WTC11 (cell line): ENCODE data around the gene MTERF4. TPM values are rescaled to one million over a fixed set of nuclear protein-coding genes. Genes with fewer than 3 reads are reported as not detected.

ENCODE experiments used
- ATF1 ChIP-seq: sonication (generic); formaldehyde crosslinking; IDR thresholded peaks from 2 replicates; pipeline ENCODE4 v1.8.1; 2023; ENCODE audit warnings: mild to moderate bottlenecking, moderate library complexity, missing genetic modification reagents
- ELF4 ChIP-seq: sonication (generic); formaldehyde crosslinking; IDR thresholded peaks from 2 replicates; pipeline ENCODE4 v1.8.1; 2022; ENCODE audit warnings: low read depth, mild to moderate bottlenecking, moderate library complexity, missing genetic modification reagents
- JAZF1 ChIP-seq: fragments of 250-450 bp; sonication (Bioruptor Pico); IDR thresholded peaks from 2 replicates; pipeline ENCODE4 v1.9.0; 2021; ENCODE audit warnings: moderate library complexity, mild to moderate bottlenecking, inconsistent platforms
- MXD4 ChIP-seq: fragments of 250-450 bp; sonication (Bioruptor Pico); IDR thresholded peaks from 2 replicates; pipeline ENCODE4 v1.8.0; 2021; ENCODE audit warnings: mild to moderate bottlenecking, moderate library complexity, borderline replicate concordance
- NFYB ChIP-seq: sonication (generic); formaldehyde crosslinking; conservative IDR thresholded peaks from 2 replicates; pipeline ENCODE4 v1.8.0; 2022; ENCODE audit warnings: low read depth, missing genetic modification reagents
- NR3C1 ChIP-seq: sonication (generic); formaldehyde crosslinking; conservative IDR thresholded peaks from 2 replicates; pipeline ENCODE4 v1.8.1; 2023; ENCODE audit warnings: low read depth, mild to moderate bottlenecking, missing genetic modification reagents
- TCF7 ChIP-seq: sonication (generic); formaldehyde crosslinking; IDR thresholded peaks from 2 replicates; pipeline ENCODE4 v1.8.0; 2022; ENCODE audit warnings: mild to moderate bottlenecking, low read depth, missing genetic modification reagents, moderate library complexity
- TEAD4 ChIP-seq: sonication (generic); formaldehyde crosslinking; IDR thresholded peaks from 2 replicates; pipeline ENCODE4 v1.8.0; 2022; ENCODE audit warnings: mild to moderate bottlenecking, missing genetic modification reagents
- ZBTB21 ChIP-seq: sonication (generic); formaldehyde crosslinking; IDR thresholded peaks from 2 replicates; pipeline ENCODE4 v1.8.1; 2023; ENCODE audit warnings: mild to moderate bottlenecking, missing genetic modification reagents, borderline replicate concordance
- ZNF219 ChIP-seq: sonication (generic); formaldehyde crosslinking; IDR thresholded peaks from 2 replicates; pipeline ENCODE4 v1.8.0; 2023; ENCODE audit warnings: missing genetic modification reagents, mild to moderate bottlenecking, borderline replicate concordance
- ZNF396 ChIP-seq: fragments of 250-450 bp; sonication (Bioruptor Pico); IDR thresholded peaks from 2 replicates; pipeline ENCODE4 v1.8.0; 2021; ENCODE audit warnings: mild to moderate bottlenecking, moderate library complexity, borderline replicate concordance
- total RNA-seq: library from RNA; stranded (reverse); gene quantifications from 3 replicates; pipeline ENCODE4 v1.2.3, GENCODE V29; 2021
- TF ChIP-seq, protein P1 (sequence below): fragments of 250-450 bp; sonication (Bioruptor Pico); conservative IDR thresholded peaks from 2 replicates; pipeline ENCODE4 v1.9.0; 2021; ENCODE audit warnings: mild to moderate bottlenecking
- TF ChIP-seq, protein P2 (sequence below): fragments of 250-450 bp; sonication (Bioruptor Pico); IDR thresholded peaks from 2 replicates; pipeline ENCODE4 v1.9.0; 2021; ENCODE audit warnings: mild to moderate bottlenecking
- TF ChIP-seq, protein P3 (sequence below): sonication (generic); formaldehyde crosslinking; IDR thresholded peaks from 2 replicates; pipeline ENCODE4 v1.8.1; 2022; ENCODE audit warnings: low read depth, mild to moderate bottlenecking, moderate library complexity, missing genetic modification reagents, borderline replicate concordance
- TF ChIP-seq, protein P4 (sequence below): sonication (generic); formaldehyde crosslinking; IDR thresholded peaks from 2 replicates; pipeline ENCODE4 v1.8.0; 2022; ENCODE audit warnings: mild to moderate bottlenecking, missing genetic modification reagents
- TF ChIP-seq, protein P5 (sequence below): sonication (generic); formaldehyde crosslinking; conservative IDR thresholded peaks from 2 replicates; pipeline ENCODE4 v1.8.1; 2022; ENCODE audit warnings: mild to moderate bottlenecking, missing genetic modification reagents
- TF ChIP-seq, protein P6 (sequence below): sonication (generic); formaldehyde crosslinking; IDR thresholded peaks from 2 replicates; pipeline ENCODE4 v1.8.1; 2022; ENCODE audit warnings: mild to moderate bottlenecking, moderate library complexity, missing genetic modification reagents
- TF ChIP-seq, protein P7 (sequence below): fragments of 250-450 bp; sonication (Bioruptor Pico); IDR thresholded peaks from 2 replicates; pipeline ENCODE4 v1.8.0; 2021; ENCODE audit warnings: mild to moderate bottlenecking
- TF ChIP-seq, protein P8 (sequence below): sonication (generic); formaldehyde crosslinking; conservative IDR thresholded peaks from 2 replicates; pipeline ENCODE4 v1.8.1; 2023; ENCODE audit warnings: mild to moderate bottlenecking, low read depth, missing genetic modification reagents, moderate library complexity
- TF ChIP-seq, protein P9 (sequence below): sonication (generic); formaldehyde crosslinking; IDR thresholded peaks from 2 replicates; pipeline ENCODE4 v1.8.0; 2022; ENCODE audit warnings: missing genetic modification reagents

MTERF4 gene
- total RNA-seq, 1 experiment from 2014 or later = 23.3 TPM

DNA sequence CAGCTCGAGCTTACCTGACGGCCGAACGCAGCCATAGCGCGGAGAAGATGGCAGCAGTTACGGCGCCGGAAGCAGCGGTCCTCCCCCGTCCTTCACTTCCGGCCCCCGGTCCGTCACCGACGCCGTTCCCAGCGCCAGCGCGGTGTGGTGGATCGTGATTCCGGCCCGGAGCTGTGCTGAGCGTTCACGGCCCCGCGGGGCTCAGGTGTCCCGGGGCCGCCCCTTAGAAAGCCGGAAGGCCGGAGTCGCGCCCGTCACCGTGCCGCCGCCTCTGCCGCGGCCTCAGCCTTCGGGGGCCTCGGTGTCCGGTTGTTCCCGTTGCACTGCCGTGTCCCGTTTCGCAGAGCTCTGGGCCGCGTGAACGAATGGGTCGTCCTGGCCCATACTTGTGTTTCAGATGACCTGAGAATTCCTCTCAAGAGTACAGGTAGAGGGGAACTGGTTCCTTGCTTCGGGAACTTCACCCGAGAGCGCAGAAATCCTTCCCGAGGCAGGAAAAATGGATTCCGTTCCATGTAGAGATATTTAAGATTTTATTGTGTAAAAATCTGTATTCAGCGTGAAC is at the start of gene MTERF4 (continued):
- TF ChIP-seq, protein P1, sequence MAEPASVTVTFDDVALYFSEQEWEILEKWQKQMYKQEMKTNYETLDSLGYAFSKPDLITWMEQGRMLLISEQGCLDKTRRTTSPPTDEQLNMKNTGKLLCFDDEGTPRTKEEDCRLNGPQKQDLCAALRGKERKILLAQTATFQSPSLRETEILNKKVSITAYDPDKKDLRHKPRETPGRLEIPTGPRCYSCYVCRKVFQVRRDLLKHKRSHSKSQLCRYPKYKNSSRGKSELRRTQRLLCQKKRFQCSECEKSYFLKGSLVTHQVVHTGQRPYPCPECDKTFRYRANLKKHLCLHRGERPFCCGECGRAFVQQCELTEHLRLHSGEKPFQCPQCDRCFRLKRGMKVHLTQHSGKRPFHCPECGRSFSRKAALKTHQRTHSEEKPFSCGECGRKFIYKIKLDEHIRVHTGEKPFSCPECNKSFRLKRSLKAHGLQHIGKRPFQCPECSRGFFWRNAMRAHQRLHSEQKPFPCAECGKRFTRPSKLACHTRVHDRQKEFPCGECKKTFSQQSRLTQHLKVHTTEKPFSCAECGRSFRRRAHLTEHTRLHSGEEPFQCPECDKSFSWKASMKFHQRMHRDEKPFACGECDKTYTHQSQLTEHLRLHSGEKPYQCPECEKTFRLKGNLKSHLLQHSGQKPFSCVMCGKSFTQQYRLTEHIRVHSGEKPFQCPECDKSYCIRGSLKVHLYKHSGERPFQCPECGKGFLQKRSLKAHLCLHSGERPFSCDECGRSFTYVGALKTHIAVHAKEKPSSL (CRISPR knock-in tag) = no peak
- 0 out of 2 replicates have a peak, but pooled peaks have one; percentile 13 for TF ChIP-seq TEAD4 (CRISPR knock-in tag)
- TF ChIP-seq, protein P2, sequence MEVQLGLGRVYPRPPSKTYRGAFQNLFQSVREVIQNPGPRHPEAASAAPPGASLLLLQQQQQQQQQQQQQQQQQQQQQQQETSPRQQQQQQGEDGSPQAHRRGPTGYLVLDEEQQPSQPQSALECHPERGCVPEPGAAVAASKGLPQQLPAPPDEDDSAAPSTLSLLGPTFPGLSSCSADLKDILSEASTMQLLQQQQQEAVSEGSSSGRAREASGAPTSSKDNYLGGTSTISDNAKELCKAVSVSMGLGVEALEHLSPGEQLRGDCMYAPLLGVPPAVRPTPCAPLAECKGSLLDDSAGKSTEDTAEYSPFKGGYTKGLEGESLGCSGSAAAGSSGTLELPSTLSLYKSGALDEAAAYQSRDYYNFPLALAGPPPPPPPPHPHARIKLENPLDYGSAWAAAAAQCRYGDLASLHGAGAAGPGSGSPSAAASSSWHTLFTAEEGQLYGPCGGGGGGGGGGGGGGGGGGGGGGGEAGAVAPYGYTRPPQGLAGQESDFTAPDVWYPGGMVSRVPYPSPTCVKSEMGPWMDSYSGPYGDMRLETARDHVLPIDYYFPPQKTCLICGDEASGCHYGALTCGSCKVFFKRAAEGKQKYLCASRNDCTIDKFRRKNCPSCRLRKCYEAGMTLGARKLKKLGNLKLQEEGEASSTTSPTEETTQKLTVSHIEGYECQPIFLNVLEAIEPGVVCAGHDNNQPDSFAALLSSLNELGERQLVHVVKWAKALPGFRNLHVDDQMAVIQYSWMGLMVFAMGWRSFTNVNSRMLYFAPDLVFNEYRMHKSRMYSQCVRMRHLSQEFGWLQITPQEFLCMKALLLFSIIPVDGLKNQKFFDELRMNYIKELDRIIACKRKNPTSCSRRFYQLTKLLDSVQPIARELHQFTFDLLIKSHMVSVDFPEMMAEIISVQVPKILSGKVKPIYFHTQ (CRISPR knock-in tag) = no peak
- peak; percentile 87; the same call in 1 of the 2 replicates for TF ChIP-seq ZBTB21 (CRISPR knock-in tag)
- TF ChIP-seq, protein P3, sequence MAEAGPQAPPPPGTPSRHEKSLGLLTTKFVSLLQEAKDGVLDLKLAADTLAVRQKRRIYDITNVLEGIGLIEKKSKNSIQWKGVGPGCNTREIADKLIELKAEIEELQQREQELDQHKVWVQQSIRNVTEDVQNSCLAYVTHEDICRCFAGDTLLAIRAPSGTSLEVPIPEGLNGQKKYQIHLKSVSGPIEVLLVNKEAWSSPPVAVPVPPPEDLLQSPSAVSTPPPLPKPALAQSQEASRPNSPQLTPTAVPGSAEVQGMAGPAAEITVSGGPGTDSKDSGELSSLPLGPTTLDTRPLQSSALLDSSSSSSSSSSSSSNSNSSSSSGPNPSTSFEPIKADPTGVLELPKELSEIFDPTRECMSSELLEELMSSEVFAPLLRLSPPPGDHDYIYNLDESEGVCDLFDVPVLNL (CRISPR knock-in tag) = no peak
- TF ChIP-seq NR3C1 = no peak
- TF ChIP-seq JAZF1 = no peak
- no peak for TF ChIP-seq MXD4 (CRISPR knock-in tag)
- TF ChIP-seq NFYB (CRISPR knock-in tag) = 0 out of 2 replicates have a peak, but pooled peaks have one; percentile 10
- no peak for TF ChIP-seq TCF7 (CRISPR knock-in tag)
- TF ChIP-seq, protein P4, sequence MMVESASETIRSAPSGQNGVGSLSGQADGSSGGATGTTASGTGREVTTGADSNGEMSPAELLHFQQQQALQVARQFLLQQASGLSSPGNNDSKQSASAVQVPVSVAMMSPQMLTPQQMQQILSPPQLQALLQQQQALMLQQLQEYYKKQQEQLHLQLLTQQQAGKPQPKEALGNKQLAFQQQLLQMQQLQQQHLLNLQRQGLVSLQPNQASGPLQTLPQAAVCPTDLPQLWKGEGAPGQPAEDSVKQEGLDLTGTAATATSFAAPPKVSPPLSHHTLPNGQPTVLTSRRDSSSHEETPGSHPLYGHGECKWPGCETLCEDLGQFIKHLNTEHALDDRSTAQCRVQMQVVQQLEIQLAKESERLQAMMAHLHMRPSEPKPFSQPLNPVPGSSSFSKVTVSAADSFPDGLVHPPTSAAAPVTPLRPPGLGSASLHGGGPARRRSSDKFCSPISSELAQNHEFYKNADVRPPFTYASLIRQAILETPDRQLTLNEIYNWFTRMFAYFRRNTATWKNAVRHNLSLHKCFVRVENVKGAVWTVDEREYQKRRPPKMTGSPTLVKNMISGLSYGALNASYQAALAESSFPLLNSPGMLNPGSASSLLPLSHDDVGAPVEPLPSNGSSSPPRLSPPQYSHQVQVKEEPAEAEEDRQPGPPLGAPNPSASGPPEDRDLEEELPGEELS (CRISPR knock-in tag) = peak; percentile 95
- TF ChIP-seq, protein P5, sequence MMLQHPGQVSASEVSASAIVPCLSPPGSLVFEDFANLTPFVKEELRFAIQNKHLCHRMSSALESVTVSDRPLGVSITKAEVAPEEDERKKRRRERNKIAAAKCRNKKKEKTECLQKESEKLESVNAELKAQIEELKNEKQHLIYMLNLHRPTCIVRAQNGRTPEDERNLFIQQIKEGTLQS (CRISPR knock-in tag) = no peak
- TF ChIP-seq, protein P6, sequence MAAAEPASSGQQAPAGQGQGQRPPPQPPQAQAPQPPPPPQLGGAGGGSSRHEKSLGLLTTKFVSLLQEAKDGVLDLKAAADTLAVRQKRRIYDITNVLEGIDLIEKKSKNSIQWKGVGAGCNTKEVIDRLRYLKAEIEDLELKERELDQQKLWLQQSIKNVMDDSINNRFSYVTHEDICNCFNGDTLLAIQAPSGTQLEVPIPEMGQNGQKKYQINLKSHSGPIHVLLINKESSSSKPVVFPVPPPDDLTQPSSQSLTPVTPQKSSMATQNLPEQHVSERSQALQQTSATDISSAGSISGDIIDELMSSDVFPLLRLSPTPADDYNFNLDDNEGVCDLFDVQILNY (CRISPR knock-in tag) = peak; percentile 71; the same call in 1 of the 2 replicates
- TF ChIP-seq, protein P7, sequence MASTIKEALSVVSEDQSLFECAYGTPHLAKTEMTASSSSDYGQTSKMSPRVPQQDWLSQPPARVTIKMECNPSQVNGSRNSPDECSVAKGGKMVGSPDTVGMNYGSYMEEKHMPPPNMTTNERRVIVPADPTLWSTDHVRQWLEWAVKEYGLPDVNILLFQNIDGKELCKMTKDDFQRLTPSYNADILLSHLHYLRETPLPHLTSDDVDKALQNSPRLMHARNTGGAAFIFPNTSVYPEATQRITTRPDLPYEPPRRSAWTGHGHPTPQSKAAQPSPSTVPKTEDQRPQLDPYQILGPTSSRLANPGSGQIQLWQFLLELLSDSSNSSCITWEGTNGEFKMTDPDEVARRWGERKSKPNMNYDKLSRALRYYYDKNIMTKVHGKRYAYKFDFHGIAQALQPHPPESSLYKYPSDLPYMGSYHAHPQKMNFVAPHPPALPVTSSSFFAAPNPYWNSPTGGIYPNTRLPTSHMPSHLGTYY (CRISPR knock-in tag) = no peak
- TF ChIP-seq, protein P8, sequence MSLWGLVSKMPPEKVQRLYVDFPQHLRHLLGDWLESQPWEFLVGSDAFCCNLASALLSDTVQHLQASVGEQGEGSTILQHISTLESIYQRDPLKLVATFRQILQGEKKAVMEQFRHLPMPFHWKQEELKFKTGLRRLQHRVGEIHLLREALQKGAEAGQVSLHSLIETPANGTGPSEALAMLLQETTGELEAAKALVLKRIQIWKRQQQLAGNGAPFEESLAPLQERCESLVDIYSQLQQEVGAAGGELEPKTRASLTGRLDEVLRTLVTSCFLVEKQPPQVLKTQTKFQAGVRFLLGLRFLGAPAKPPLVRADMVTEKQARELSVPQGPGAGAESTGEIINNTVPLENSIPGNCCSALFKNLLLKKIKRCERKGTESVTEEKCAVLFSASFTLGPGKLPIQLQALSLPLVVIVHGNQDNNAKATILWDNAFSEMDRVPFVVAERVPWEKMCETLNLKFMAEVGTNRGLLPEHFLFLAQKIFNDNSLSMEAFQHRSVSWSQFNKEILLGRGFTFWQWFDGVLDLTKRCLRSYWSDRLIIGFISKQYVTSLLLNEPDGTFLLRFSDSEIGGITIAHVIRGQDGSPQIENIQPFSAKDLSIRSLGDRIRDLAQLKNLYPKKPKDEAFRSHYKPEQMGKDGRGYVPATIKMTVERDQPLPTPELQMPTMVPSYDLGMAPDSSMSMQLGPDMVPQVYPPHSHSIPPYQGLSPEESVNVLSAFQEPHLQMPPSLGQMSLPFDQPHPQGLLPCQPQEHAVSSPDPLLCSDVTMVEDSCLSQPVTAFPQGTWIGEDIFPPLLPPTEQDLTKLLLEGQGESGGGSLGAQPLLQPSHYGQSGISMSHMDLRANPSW = no peak
- 0 out of 2 replicates have a peak, but pooled peaks have one; percentile 28 for TF ChIP-seq ATF1 (CRISPR knock-in tag)
- peak; percentile 63; the same call in 1 of the 2 replicates for TF ChIP-seq ELF4 (CRISPR knock-in tag)
- no peak for TF ChIP-seq ZNF396 (CRISPR knock-in tag)
- no peak for TF ChIP-seq ZNF219 (CRISPR knock-in tag)
- TF ChIP-seq, protein P9, sequence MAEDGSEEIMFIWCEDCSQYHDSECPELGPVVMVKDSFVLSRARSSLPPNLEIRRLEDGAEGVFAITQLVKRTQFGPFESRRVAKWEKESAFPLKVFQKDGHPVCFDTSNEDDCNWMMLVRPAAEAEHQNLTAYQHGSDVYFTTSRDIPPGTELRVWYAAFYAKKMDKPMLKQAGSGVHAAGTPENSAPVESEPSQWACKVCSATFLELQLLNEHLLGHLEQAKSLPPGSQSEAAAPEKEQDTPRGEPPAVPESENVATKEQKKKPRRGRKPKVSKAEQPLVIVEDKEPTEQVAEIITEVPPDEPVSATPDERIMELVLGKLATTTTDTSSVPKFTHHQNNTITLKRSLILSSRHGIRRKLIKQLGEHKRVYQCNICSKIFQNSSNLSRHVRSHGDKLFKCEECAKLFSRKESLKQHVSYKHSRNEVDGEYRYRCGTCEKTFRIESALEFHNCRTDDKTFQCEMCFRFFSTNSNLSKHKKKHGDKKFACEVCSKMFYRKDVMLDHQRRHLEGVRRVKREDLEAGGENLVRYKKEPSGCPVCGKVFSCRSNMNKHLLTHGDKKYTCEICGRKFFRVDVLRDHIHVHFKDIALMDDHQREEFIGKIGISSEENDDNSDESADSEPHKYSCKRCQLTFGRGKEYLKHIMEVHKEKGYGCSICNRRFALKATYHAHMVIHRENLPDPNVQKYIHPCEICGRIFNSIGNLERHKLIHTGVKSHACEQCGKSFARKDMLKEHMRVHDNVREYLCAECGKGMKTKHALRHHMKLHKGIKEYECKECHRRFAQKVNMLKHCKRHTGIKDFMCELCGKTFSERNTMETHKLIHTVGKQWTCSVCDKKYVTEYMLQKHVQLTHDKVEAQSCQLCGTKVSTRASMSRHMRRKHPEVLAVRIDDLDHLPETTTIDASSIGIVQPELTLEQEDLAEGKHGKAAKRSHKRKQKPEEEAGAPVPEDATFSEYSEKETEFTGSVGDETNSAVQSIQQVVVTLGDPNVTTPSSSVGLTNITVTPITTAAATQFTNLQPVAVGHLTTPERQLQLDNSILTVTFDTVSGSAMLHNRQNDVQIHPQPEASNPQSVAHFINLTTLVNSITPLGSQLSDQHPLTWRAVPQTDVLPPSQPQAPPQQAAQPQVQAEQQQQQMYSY (CRISPR knock-in tag) = 0 out of 2 replicates have a peak, but pooled peaks have one; percentile 26
